Measurements from ENCODE around the gene CDH4. TPM values are rescaled to one million over a fixed set of nuclear protein-coding genes. Genes with fewer than 3 reads are reported as not detected.

Gene CDH4
- total and polyA plus RNA-seq, 2 of the 8 experiments (the other 6 are each of a cell fraction or from before 2014, with no cell fraction given): 4.3 to 7.9 TPM

GRCh38 chr20:61497029-61497627 lies 245.1 kb downstream of the CDH4 start:
- 24% methylated on average over 5 of the region's 5 CpGs; no CpG with 5 or more reads in 1 of the 2 experiments for WGBS, 2 experiments (ENCODE audit: extremely low coverage in 1 of 2, insufficient coverage in 1 of 2, insufficient read length in 1 of 2, insufficient replicate concordance in 2 of 2, low coverage in 1 of 2, low lambda C conversion rate in 2 of 2, missing lambda C conversion rate in 1 of 2)
- FAIRE-seq: peak; percentile 50
- TF ChIP-seq CTBP2 (IDR thresholded peaks at IDR 0.05; ENCODE audit: borderline replicate concordance, insufficient read depth, insufficient read length, low read length) (no peak), SP1 (IDR thresholded peaks at IDR 0.05; ENCODE audit: low read depth, low read length) (peak; percentile 61; the same call in 1 of the 2 replicates), RBBP5 (IDR thresholded peaks at IDR 0.05; ENCODE audit: borderline replicate concordance, low read depth, low read length) (0 out of 2 replicates have a peak, but pooled peaks have one; percentile 55), TEAD4 (IDR thresholded peaks at IDR 0.05; ENCODE audit: low read depth, low read length) (0 out of 2 replicates have a peak, but pooled peaks have one; percentile 22)

More at GRCh38 chr20:61497029-61497627, 245.1 kb downstream of the CDH4 start:
- H3K14ac ChIP-seq (ENCODE audit: insufficient read length): no peak overlapping the region
- ChIA-PET CTCF (ENCODE audit: partially characterized antibody) (interaction anchor here (1.2 kb wide), 1 partner anchor 10 kb away, joined by 4 read pairs; no protein-coding TSS in a partner anchor), POLR2A (ENCODE audit: partially characterized antibody) (interaction anchor here (0.6 kb wide), 2 partner anchors 9 to 13 kb away, joined by 3 read pairs; no protein-coding TSS in a partner anchor)
- H3K27ac ChIP-seq (ENCODE audit: low read depth, low read length): no peak overlapping the region; the same call in 1 of the 2 replicates
- H4K5ac ChIP-seq (ENCODE audit: insufficient read length, low read depth, low read length): no peak overlapping the region
- no peak overlapping the region for H2BK120ac ChIP-seq (replicated peaks; ENCODE audit: low read depth, low read length)
- H3K79me2 ChIP-seq (ENCODE audit: control insufficient read depth in 1 of 2, insufficient read depth in 2 of 2, low read length in 2 of 2): peaks cover 0 to 3% of the 10 kb centered on the region in 2 experiments; a peak in 1 of 4 replicates
- no peak overlapping the region for H2AFZ ChIP-seq (ENCODE audit: low read length)
- H4K8ac ChIP-seq (ENCODE audit: extremely low read depth, insufficient read depth, low read length): no peak overlapping the region
- peak overlapping the region in 1 of 4 experiments; percentile 29; a peak in 1 of 8 replicates for H3K4me3 ChIP-seq (ENCODE audit: extremely low read depth in 1 of 4, insufficient read depth in 2 of 4, low read depth in 3 of 4, low read length in 4 of 4)
- no peak for DNase-seq (ENCODE audit: low read depth in 1 of 2, low spot score in 2 of 2)
- 0 out of 2 replicates have a peak overlapping the region, but pooled peaks have one; percentile 59 for H2AK5ac ChIP-seq (ENCODE audit: low read depth, low read length)
- H3K4me1 ChIP-seq (replicated peaks in 1 of 4; ENCODE audit: control insufficient read depth in 3 of 4, insufficient read depth in 4 of 4, low read length in 3 of 4): peaks cover 8 to 30% (median 15%) of the 10 kb centered on the region in 4 experiments
- no peaks in the 10 kb centered on the region for H3K9me3 ChIP-seq (ENCODE audit: insufficient read depth in 2 of 2, low read depth in 1 of 2, low read length in 1 of 2)
- H3K23me2 ChIP-seq (ENCODE audit: low read depth, low read length): peaks cover 6% of the 10 kb centered on the region
- H3K18ac ChIP-seq (ENCODE audit: extremely low read depth, low read length): peak overlapping the region; percentile 71; the same call in 1 of the 2 replicates
- H3K27me3 ChIP-seq (replicated peaks in 1 of 4; ENCODE audit: control insufficient read depth in 3 of 4, extremely low read depth in 1 of 4, insufficient read depth in 3 of 4, low read length in 3 of 4): 0 out of 7 replicates have a peak, but pooled peaks cover 0 to 2% (median 0%) of the 10 kb centered on the region in 4 experiments
- H4K91ac ChIP-seq (replicated peaks; ENCODE audit: insufficient read length, low read length): no peak overlapping the region
- H3K4ac ChIP-seq (replicated peaks; ENCODE audit: insufficient read length, low read depth, low read length): no peak overlapping the region
- no peaks in the 10 kb centered on the region for H3K79me1 ChIP-seq (ENCODE audit: low read depth, low read length)
- 0 out of 2 replicates have a peak overlapping the region, but pooled peaks have one; percentile 13 for H2BK20ac ChIP-seq (ENCODE audit: low read length)
- no peak overlapping the region for H3K23ac ChIP-seq (ENCODE audit: insufficient read length)
- no peak overlapping the region for H3K9ac ChIP-seq (replicated peaks in 1 of 4; ENCODE audit: extremely low read depth in 1 of 4, low read depth in 3 of 4, low read length in 3 of 4)
- H2BK5ac ChIP-seq (ENCODE audit: low read depth, low read length): peak overlapping the region; percentile 93
- peak overlapping the region; percentile 98; the same call in 1 of the 2 replicates for H2BK12ac ChIP-seq (ENCODE audit: low read depth, low read length)
- H3K36me3 ChIP-seq (ENCODE audit: control insufficient read depth in 2 of 4, insufficient read depth in 4 of 4, low read length in 3 of 4): no peaks in the 10 kb centered on the region
- no peak overlapping the region for H3K56ac ChIP-seq (replicated peaks; ENCODE audit: insufficient read length, low read depth, low read length)
- peak overlapping the region; percentile 55 to 68 for H3K4me2 ChIP-seq (ENCODE audit: insufficient read depth in 1 of 2, low read depth in 2 of 2, low read length in 2 of 2)
- no peak overlapping the region for H2BK15ac ChIP-seq (ENCODE audit: low read length)
- H4K20me1 ChIP-seq (replicated peaks in 1 of 2; ENCODE audit: control insufficient read depth in 1 of 2, insufficient read depth in 2 of 2, low read length in 2 of 2): no peaks in the 10 kb centered on the region

All from H1 (cell line).